ENCODE data around the gene SAMD5. TPM values are rescaled to one million over a fixed set of nuclear protein-coding genes. Genes with fewer than 3 reads are reported as not detected.

Gene SAMD5
- total and polyA plus RNA-seq, 2 of the 8 experiments (the other 6 are each of a cell fraction or from before 2014, with no cell fraction given): 0.02 to 0.04 TPM

DNA sequence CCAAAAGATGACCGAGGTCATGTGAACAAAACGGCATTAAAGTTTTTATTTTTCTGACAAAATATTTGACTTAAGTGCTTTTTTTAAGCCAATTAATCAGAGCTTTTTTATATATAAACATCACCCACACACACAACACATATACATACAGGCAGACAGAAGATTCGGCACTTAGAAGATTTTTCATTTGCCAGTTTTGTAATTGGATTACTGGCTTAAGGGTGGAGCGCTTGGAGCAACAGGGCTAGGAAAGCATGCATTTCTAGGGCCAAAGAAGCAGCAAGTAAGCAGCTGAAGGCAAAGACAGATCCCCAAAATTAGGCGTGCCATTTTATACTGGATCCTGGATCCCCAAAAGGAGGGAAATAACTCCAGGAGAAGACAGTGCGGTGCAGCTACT lies 30.3 kb downstream of the SAMD5 start:
- no peak overlapping the region for H3K23ac ChIP-seq (ENCODE audit: insufficient read length)
- WGBS, 2 experiments (ENCODE audit: extremely low coverage in 1 of 2, insufficient coverage in 1 of 2, insufficient read length in 1 of 2, insufficient replicate concordance in 2 of 2, low coverage in 1 of 2, low lambda C conversion rate in 2 of 2, missing lambda C conversion rate in 1 of 2): 94% methylated on average over 6 of the region's 6 CpGs; no CpG with 5 or more reads in 1 of the 2 experiments
- CTCF ChIA-PET (ENCODE audit: partially characterized antibody): interaction anchor here (0.7 to 1.2 kb wide), 2 partner anchors 12 to 87 kb away, joined by 3 to 4 read pairs; no protein-coding TSS in a partner anchor
- TF ChIP-seq CTBP2 (IDR thresholded peaks at IDR 0.05; ENCODE audit: borderline replicate concordance, insufficient read depth, insufficient read length, low read length): no peak
- TF ChIP-seq RAD21 (IDR thresholded peaks at IDR 0.05 in 1 of 2, conservative IDR thresholded peaks at IDR 0.05 in 1 of 2; ENCODE audit: low read depth in 2 of 2, low read length in 2 of 2): no peak
- TF ChIP-seq JUN (IDR thresholded peaks at IDR 0.05; ENCODE audit: low read depth, low read length): no peak
- no peak for TF ChIP-seq TBP (IDR thresholded peaks at IDR 0.05; ENCODE audit: low read depth, low read length)

More for the DNA sequence above, 30.3 kb downstream of the SAMD5 start:
- Histone ChIP-seq H3K18ac (ENCODE audit: extremely low read depth, low read length) (no peak overlapping the region), H4K91ac (replicated peaks; ENCODE audit: insufficient read length, low read length) (no peak overlapping the region), H3K4me3 (ENCODE audit: extremely low read depth in 1 of 4, insufficient read depth in 2 of 4, low read depth in 3 of 4, low read length in 4 of 4) (no peak overlapping the region), H4K8ac (ENCODE audit: extremely low read depth, insufficient read depth, low read length) (no peak overlapping the region), H3K27me3 (replicated peaks in 1 of 4; ENCODE audit: control insufficient read depth in 3 of 4, extremely low read depth in 1 of 4, insufficient read depth in 3 of 4, low read length in 3 of 4) (no peaks in the 10 kb centered on the region), H3K9ac (replicated peaks in 1 of 4; ENCODE audit: extremely low read depth in 1 of 4, low read depth in 3 of 4, low read length in 3 of 4) (no peak overlapping the region), H3K79me2 (ENCODE audit: control insufficient read depth in 1 of 2, insufficient read depth in 2 of 2, low read length in 2 of 2) (no peaks in the 10 kb centered on the region), H4K5ac (ENCODE audit: insufficient read length, low read depth, low read length) (no peak overlapping the region), H3K14ac (ENCODE audit: insufficient read length) (no peak overlapping the region), H3K79me1 (ENCODE audit: low read depth, low read length) (no peaks in the 10 kb centered on the region), H4K20me1 (replicated peaks in 1 of 2; ENCODE audit: control insufficient read depth in 1 of 2, insufficient read depth in 2 of 2, low read length in 2 of 2) (no peaks in the 10 kb centered on the region), H3K4me1 (replicated peaks in 1 of 4; ENCODE audit: control insufficient read depth in 3 of 4, insufficient read depth in 4 of 4, low read length in 3 of 4) (peaks cover 0 to 2% (median 0%) of the 10 kb centered on the region in 4 experiments; a peak in 1 of 7 replicates), H2AK5ac (ENCODE audit: low read depth, low read length) (no peak overlapping the region), H3K56ac (replicated peaks; ENCODE audit: insufficient read length, low read depth, low read length) (no peak overlapping the region), H3K23me2 (ENCODE audit: low read depth, low read length) (no peaks in the 10 kb centered on the region), H2BK12ac (ENCODE audit: low read depth, low read length) (no peak overlapping the region), H2BK120ac (replicated peaks; ENCODE audit: low read depth, low read length) (no peak overlapping the region), H3K4me2 (ENCODE audit: insufficient read depth in 1 of 2, low read depth in 2 of 2, low read length in 2 of 2) (no peak overlapping the region), H2BK15ac (ENCODE audit: low read length) (no peak overlapping the region), H3K27ac (ENCODE audit: low read depth, low read length) (no peak overlapping the region), H2BK5ac (ENCODE audit: low read depth, low read length) (no peak overlapping the region), H3K36me3 (ENCODE audit: control insufficient read depth in 2 of 4, insufficient read depth in 4 of 4, low read length in 3 of 4) (no peaks in the 10 kb centered on the region), H3K4ac (replicated peaks; ENCODE audit: insufficient read length, low read depth, low read length) (no peak overlapping the region), H2BK20ac (ENCODE audit: low read length) (no peak overlapping the region), H3K9me3 (ENCODE audit: insufficient read depth in 2 of 2, low read depth in 1 of 2, low read length in 1 of 2) (peaks cover 10% of the 10 kb centered on the region in 2 experiments; a peak in 2 of 4 replicates), H2AFZ (ENCODE audit: low read length) (no peak overlapping the region)
- FAIRE-seq (no peak), DNase-seq (ENCODE audit: low read depth in 1 of 2, low spot score in 2 of 2) (no peak)
- POLR2A ChIA-PET (ENCODE audit: partially characterized antibody): no interaction called here

All from H1 (cell line).